PFSK-1 (cell line): ENCODE data around the gene TMEM184B.

Experiments used
- POLR2AphosphoS5 ChIP-seq: IDR thresholded peaks from 2 replicates; pipeline ENCODE4 v1.6.1; 2012; ENCODE audit warnings: low read depth, mild to moderate bottlenecking, control low read depth, low read length, moderate library complexity
- TAF1 ChIP-seq: IDR thresholded peaks from 2 replicates; pipeline ENCODE4 v1.6.1; 2012; ENCODE audit warnings: low read length, control low read depth, borderline replicate concordance; ENCODE audit not compliant: insufficient read depth
- TF ChIP-seq, protein P1 (sequence below), 2 experiments: IDR thresholded peaks; 2 replicates each; pipeline versions ENCODE4 v1.6.1 to v1.8.0; 2011 to 2012; ENCODE audit warnings: low read depth in 2 of 2, low read length in 2 of 2, control low read depth in 1 of 2, inconsistent platforms in 1 of 2, mild to moderate bottlenecking in 1 of 2, moderate library complexity in 1 of 2; ENCODE audit not compliant: insufficient read depth in 1 of 2

- TF ChIP-seq TAF1, result no peak
- TF ChIP-seq, protein P1, sequence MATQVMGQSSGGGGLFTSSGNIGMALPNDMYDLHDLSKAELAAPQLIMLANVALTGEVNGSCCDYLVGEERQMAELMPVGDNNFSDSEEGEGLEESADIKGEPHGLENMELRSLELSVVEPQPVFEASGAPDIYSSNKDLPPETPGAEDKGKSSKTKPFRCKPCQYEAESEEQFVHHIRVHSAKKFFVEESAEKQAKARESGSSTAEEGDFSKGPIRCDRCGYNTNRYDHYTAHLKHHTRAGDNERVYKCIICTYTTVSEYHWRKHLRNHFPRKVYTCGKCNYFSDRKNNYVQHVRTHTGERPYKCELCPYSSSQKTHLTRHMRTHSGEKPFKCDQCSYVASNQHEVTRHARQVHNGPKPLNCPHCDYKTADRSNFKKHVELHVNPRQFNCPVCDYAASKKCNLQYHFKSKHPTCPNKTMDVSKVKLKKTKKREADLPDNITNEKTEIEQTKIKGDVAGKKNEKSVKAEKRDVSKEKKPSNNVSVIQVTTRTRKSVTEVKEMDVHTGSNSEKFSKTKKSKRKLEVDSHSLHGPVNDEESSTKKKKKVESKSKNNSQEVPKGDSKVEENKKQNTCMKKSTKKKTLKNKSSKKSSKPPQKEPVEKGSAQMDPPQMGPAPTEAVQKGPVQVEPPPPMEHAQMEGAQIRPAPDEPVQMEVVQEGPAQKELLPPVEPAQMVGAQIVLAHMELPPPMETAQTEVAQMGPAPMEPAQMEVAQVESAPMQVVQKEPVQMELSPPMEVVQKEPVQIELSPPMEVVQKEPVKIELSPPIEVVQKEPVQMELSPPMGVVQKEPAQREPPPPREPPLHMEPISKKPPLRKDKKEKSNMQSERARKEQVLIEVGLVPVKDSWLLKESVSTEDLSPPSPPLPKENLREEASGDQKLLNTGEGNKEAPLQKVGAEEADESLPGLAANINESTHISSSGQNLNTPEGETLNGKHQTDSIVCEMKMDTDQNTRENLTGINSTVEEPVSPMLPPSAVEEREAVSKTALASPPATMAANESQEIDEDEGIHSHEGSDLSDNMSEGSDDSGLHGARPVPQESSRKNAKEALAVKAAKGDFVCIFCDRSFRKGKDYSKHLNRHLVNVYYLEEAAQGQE (IDR thresholded peaks at IDR 0.05; ENCODE audit: insufficient read depth in 1 of 2, low read depth in 2 of 2, low read length in 2 of 2), result no peak
- no peak for TF ChIP-seq POLR2AphosphoS5
Observed at GRCh38 chr22:38240734-38241252, 32.0 kb downstream of the TMEM184B start.
